Neural cell (in vitro differentiated cells): ENCODE measurements around the gene PRLHR.

Experiments
- CTCF ChIP-seq: fragments of 450-650 bp; IDR thresholded peaks from 2 replicates; pipeline ENCODE4 v1.5.1; 2014; ENCODE audit warnings: antibody characterized with exemption, mild to moderate bottlenecking, moderate library complexity; ENCODE audit not compliant: poor library complexity, severe bottlenecking
- POLR2AphosphoS5 ChIP-seq: IDR thresholded peaks from 2 replicates; pipeline ENCODE4 v1.6.1; 2012

- TF ChIP-seq CTCF (no peak), POLR2AphosphoS5 (no peak)
Observed at GRCh38 chr10:118583611-118584010, 11.8 kb downstream of the PRLHR start.
